ENCODE results near the gene ASIC2. TPM values are rescaled to one million over a fixed set of nuclear protein-coding genes. Genes with fewer than 3 reads are reported as not detected.

ASIC2 gene
- total RNA-seq, 1 donor from 2014 or later, result not detected

DNA sequence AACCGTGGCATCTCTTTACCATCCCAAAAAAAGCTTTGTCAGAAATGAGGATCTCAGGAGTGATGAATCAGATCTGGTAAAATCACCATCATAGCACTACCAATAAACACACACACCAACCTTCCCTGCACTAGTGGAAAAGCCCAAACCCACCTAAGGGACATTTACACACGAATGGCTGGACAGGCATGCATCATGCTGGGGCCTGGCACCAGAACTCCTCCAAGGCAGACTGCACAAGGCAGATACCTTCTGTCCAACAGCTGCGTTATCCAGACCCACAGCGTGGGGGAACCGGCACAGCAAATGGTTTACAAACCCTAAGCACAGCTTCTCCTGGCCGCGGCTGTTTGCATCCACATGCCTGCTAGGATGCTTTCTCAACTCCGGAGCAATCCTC, 2.8 kb downstream of the ASIC2 start:
- Mint-ChIP-seq H3K27me3 (peaks cover 43% of the 10 kb centered on the region), H3K4me3 (no peak overlapping the region), H3K9me3 (no peaks in the 10 kb centered on the region), H3K36me3 (ENCODE audit: low read depth) (no peaks in the 10 kb centered on the region), H3K4me1 (peaks cover 12% of the 10 kb centered on the region), H3K27ac (no peak overlapping the region)
- CTCF ChIA-PET, result no interaction called here
- ATAC-seq (ENCODE audit: low read depth) (no peak), DNase-seq (no peak)
- no peak for TF ChIP-seq CTCF (IDR thresholded peaks at IDR 0.05)
- intact Hi-C loops (cut with micrococcal nuclease), result no loop called here
- POLR2A ChIA-PET, result no interaction called here

DNA sequence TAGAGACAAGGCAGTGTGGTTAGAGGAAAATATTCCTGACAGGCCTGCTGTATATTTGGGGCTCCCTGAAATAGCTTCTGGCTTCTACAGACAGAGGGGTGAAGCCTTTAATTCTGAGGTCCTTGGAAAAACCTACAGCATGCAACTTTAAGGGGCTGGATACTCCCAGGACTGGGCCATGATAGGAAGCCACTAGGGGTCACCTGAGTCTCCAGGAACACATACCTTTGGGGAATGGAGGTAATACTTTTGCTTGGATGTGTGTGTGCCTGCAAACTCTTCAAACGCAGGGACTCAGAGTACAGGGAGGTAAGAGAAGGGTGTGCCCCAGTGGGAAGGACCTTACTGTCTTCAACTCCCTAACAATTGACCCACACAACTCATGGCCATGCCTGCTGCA, 4.1 kb downstream of the ASIC2 start:
- Mint-ChIP-seq H3K27me3 (peaks cover 33% of the 10 kb centered on the region), H3K4me1 (peaks cover 11% of the 10 kb centered on the region), H3K4me3 (no peak overlapping the region), H3K36me3 (ENCODE audit: low read depth) (no peaks in the 10 kb centered on the region), H3K9me3 (no peaks in the 10 kb centered on the region), H3K27ac (no peak overlapping the region)
- TF ChIP-seq CTCF (IDR thresholded peaks at IDR 0.05), result no peak
- DNase-seq (no peak), ATAC-seq (ENCODE audit: low read depth) (no peak)
- POLR2A ChIA-PET, result no interaction called here
- CTCF ChIA-PET, result no interaction called here
- intact Hi-C loops (cut with micrococcal nuclease), result no loop called here

GRCh38 chr17:33287096-33287725, 5.9 kb downstream of the ASIC2 start:
- intact Hi-C loops (cut with micrococcal nuclease), result no loop called here
- POLR2A ChIA-PET, result no interaction called here
- DNase-seq (no peak), ATAC-seq (ENCODE audit: low read depth) (no peak)
- Mint-ChIP-seq H3K36me3 (ENCODE audit: low read depth) (no peaks in the 10 kb centered on the region), H3K27me3 (peaks cover 25% of the 10 kb centered on the region), H3K4me3 (no peak overlapping the region), H3K27ac (no peak overlapping the region), H3K4me1 (peaks cover 8% of the 10 kb centered on the region), H3K9me3 (no peaks in the 10 kb centered on the region)
- CTCF ChIA-PET, result no interaction called here
- TF ChIP-seq CTCF (IDR thresholded peaks at IDR 0.05), result no peak

DNA sequence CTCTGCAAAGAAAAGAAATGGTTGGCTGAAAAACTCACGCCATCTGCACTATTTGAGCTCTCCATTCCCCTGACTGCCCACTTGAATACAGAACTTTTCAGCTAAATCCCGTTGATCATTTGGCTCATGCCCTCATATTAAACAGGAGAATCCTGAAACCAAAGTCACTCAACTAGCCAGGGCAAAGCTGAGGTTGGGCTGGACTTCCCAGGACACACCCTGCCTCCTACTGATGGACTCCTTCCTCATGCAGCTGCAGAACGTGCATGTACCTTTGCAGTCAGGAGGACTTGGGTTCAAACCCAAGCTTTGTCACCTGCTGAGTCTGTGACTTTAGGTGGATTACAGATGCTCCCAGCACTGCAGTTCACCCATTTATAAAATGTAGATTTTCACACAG, 7.7 kb downstream of the ASIC2 start:
- Mint-ChIP-seq H3K36me3 (ENCODE audit: low read depth) (no peaks in the 10 kb centered on the region), H3K9me3 (no peaks in the 10 kb centered on the region), H3K27me3 (peaks cover 15% of the 10 kb centered on the region), H3K27ac (no peak overlapping the region), H3K4me1 (no peaks in the 10 kb centered on the region), H3K4me3 (no peak overlapping the region)
- intact Hi-C loops (cut with micrococcal nuclease), result no loop called here
- DNase-seq, result no peak
- ChIA-PET POLR2A (no interaction called here), CTCF (interaction anchor here (0.7 kb wide), 1 partner anchor 240 kb away, joined by 3 read pairs; no protein-coding TSS in a partner anchor)
- no peak for ATAC-seq (ENCODE audit: low read depth)
- TF ChIP-seq CTCF (IDR thresholded peaks at IDR 0.05), result no peak

DNA sequence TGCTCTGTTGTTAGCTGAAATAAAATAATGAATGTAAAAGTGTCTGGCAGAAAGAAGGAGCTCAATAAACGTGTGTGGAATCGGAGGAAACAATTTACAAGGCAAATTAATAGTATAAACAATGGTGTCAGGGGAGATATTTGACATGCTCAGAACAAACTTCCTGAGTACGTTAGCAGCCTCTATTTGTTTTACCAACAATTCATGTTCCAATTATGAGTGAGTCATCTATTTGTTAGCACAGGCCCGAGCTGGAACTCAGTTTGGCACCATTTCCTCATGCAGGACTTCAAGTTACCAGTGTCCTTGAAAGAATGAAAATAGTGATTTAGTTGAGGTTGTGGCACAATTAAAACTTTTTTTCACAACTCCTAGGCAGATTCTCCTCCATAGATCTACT, 9.1 kb downstream of the ASIC2 start:
- H3K9me3 Mint-ChIP-seq, result no peaks in the 10 kb centered on the region
- ATAC-seq (ENCODE audit: low read depth), result no peak
- H3K27ac Mint-ChIP-seq, result no peak overlapping the region
- ChIA-PET POLR2A (no interaction called here), CTCF (no interaction called here)
- H3K27me3 Mint-ChIP-seq, result peaks cover 17% of the 10 kb centered on the region
- H3K4me1 Mint-ChIP-seq, result no peaks in the 10 kb centered on the region
- TF ChIP-seq CTCF (IDR thresholded peaks at IDR 0.05), result no peak
- no peaks in the 10 kb centered on the region for H3K36me3 Mint-ChIP-seq (ENCODE audit: low read depth)
- no peak for DNase-seq
- intact Hi-C loops (cut with micrococcal nuclease), result no loop called here
- no peak overlapping the region for H3K4me3 Mint-ChIP-seq
